Measurements from ENCODE around the gene TBC1D10B.

The TBC1D10B gene

DNA sequence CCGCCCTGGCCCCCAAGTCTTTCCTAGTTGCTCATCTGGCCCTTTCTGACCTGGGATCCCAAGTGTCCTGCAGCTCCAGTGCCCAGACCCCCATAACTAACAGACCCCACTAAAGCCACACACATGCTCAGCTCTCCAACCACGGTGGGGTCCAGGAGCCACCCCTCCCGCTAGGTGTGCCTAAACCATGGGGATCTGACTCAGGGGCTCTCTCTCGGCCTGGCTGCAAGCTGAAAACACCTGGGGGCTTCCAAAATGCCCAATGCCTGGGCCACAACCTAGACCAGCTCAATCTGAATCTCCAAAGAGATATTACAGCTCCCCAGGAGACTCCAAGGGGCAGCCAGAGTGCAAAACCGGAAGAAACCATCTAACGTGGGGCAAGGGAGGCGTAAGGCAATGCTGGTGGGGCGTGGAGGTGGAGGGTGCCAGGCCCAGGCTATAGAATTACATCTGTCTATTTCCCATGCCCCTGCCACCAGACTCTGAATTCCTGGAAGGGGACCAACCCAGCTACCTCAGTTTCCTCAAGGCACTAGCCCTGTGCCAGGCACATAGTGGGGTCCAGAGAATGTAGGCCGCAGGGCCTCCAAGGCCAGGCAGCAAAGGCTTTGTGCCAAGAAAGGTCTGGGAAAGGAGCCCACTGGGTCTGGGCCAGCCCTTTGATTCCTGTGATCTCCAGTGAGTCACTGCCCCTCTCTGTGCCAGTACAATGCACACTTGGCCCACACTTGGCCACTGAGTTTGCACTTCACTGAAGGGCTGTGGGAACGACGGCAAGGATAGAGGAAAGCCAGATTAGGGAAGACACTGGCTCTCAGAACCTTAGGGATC, 18.5 kb downstream of the TBC1D10B start:
- Histone ChIP-seq H3K4me1 (ENCODE audit: low read length) (peaks cover 24% of the 10 kb centered on the region), H2AFZ (ENCODE audit: low read depth, low read length) (no peak overlapping the region), H3K9ac (ENCODE audit: low read length) (no peak overlapping the region), H3K9me3 (ENCODE audit: insufficient read depth, low read length) (no peaks in the 10 kb centered on the region), H3K4me2 (ENCODE audit: low read length) (no peak overlapping the region), H3K27me3 (ENCODE audit: low read depth, low read length) (no peaks in the 10 kb centered on the region), H3K36me3 (replicated peaks; ENCODE audit: low read depth, low read length) (peaks cover 26% of the 10 kb centered on the region), H3K79me2 (ENCODE audit: low read length) (peaks cover 19% of the 10 kb centered on the region), H3K27ac (ENCODE audit: low read length) (no peak overlapping the region), H3K4me3 (ENCODE audit: low read length) (no peak overlapping the region), H4K20me1 (ENCODE audit: insufficient read depth, low read length) (no peaks in the 10 kb centered on the region)
- no peak for TF ChIP-seq EZH2phosphoT487 (IDR thresholded peaks at IDR 0.05; ENCODE audit: low read depth)
- TF ChIP-seq, protein P1, sequence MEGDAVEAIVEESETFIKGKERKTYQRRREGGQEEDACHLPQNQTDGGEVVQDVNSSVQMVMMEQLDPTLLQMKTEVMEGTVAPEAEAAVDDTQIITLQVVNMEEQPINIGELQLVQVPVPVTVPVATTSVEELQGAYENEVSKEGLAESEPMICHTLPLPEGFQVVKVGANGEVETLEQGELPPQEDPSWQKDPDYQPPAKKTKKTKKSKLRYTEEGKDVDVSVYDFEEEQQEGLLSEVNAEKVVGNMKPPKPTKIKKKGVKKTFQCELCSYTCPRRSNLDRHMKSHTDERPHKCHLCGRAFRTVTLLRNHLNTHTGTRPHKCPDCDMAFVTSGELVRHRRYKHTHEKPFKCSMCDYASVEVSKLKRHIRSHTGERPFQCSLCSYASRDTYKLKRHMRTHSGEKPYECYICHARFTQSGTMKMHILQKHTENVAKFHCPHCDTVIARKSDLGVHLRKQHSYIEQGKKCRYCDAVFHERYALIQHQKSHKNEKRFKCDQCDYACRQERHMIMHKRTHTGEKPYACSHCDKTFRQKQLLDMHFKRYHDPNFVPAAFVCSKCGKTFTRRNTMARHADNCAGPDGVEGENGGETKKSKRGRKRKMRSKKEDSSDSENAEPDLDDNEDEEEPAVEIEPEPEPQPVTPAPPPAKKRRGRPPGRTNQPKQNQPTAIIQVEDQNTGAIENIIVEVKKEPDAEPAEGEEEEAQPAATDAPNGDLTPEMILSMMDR (IDR thresholded peaks at IDR 0.05; ENCODE audit: low read depth, low read length): no peak

DNA sequence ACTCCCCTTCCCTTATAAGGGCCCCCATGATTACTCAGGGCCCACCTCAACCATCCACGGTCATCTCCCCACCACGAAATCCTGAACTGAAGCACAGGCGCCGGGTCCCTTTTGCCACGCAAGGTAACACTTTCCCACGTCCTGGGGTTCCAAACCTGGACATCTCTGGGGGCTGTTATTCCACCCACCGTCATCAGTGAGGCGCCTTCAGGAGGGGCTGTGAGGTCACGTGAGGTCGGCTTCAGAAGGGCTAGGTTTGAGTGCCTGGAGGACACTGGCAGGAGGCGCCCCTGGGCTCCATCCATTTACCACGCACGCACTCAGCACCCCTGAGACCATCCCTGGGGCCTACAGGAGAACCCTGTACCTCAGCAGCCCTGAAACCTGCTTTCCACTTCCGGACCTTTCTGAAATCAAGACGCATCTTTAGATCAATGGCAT, 19.3 kb downstream of the TBC1D10B start:
- Histone ChIP-seq H3K36me3 (replicated peaks; ENCODE audit: low read depth, low read length) (peaks cover 26% of the 10 kb centered on the region), H3K9me3 (ENCODE audit: insufficient read depth, low read length) (no peaks in the 10 kb centered on the region), H2AFZ (ENCODE audit: low read depth, low read length) (no peak overlapping the region), H3K4me3 (ENCODE audit: low read length) (no peak overlapping the region), H3K27ac (ENCODE audit: low read length) (no peak overlapping the region), H3K9ac (ENCODE audit: low read length) (no peak overlapping the region), H3K27me3 (ENCODE audit: low read depth, low read length) (no peaks in the 10 kb centered on the region), H3K4me2 (ENCODE audit: low read length) (no peak overlapping the region), H4K20me1 (ENCODE audit: insufficient read depth, low read length) (no peaks in the 10 kb centered on the region), H3K79me2 (ENCODE audit: low read length) (peaks cover 17% of the 10 kb centered on the region), H3K4me1 (ENCODE audit: low read length) (peaks cover 20% of the 10 kb centered on the region)
- TF ChIP-seq, protein P1 (IDR thresholded peaks at IDR 0.05; ENCODE audit: low read depth, low read length): no peak
- TF ChIP-seq EZH2phosphoT487 (IDR thresholded peaks at IDR 0.05; ENCODE audit: low read depth): no peak

DNA sequence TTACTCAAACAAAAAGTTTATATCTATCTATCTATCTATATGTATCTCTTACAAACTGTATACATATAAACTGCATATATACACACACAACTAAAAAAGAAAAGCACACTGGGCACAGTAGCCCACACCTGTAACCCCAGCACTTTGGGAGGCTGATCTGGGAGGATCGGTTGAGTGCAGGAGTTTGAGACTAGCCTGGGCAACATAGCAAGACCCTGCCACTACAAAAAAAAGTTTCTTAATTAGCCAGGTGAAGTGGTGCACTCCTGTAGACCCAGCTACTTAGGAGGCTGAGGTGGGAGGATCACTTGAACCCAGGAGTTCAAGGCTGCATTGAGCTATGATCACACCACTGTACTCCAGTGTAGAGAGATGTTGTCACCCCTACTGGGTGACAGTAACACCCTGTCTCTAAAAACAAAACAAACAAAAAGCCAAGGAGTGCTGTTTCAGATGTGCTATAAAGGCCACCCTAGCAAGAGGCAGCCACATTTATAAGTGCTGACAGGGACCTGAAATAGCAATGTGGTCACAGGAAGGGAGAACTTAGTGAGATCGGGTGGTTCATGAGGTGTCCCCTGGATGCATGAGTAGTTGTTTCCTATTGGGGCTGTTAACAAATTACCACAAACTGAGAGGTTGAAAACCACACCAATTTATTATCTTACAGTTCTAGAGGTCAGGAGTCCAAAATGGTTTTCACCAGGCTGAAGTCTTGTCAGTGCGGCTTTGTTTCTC, 20.0 kb downstream of the TBC1D10B start:
- Histone ChIP-seq H3K27ac (ENCODE audit: low read length) (no peak overlapping the region), H2AFZ (ENCODE audit: low read depth, low read length) (no peak overlapping the region), H3K9ac (ENCODE audit: low read length) (no peak overlapping the region), H3K79me2 (ENCODE audit: low read length) (peaks cover 17% of the 10 kb centered on the region), H3K27me3 (ENCODE audit: low read depth, low read length) (no peaks in the 10 kb centered on the region), H3K4me3 (ENCODE audit: low read length) (no peak overlapping the region), H3K4me2 (ENCODE audit: low read length) (no peak overlapping the region), H3K36me3 (replicated peaks; ENCODE audit: low read depth, low read length) (peaks cover 26% of the 10 kb centered on the region), H3K4me1 (ENCODE audit: low read length) (peaks cover 16% of the 10 kb centered on the region), H4K20me1 (ENCODE audit: insufficient read depth, low read length) (no peaks in the 10 kb centered on the region), H3K9me3 (ENCODE audit: insufficient read depth, low read length) (no peaks in the 10 kb centered on the region)
- TF ChIP-seq, protein P1 (IDR thresholded peaks at IDR 0.05; ENCODE audit: low read depth, low read length): no peak

DNA sequence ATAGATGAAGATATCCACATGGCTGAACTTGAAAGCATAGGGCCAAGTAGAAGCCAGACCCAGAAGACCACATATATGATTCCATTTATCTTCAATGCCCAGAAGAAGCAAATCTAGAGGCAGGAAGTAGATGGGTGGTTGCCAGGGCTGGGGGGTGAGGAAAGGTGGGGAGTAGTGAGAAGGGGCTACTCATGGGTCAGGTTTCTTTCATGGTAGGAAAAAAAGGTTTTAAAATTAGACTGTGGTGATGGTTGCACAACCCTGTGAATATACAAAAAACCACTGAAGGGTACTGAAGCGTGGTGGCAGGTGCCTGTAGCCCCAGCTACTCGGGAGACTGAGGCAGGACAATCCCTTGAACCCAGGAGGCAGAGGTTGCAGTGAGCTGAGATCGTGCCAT, 20.6 kb downstream of the TBC1D10B start:
- no peaks in the 10 kb centered on the region for H3K9me3 ChIP-seq (ENCODE audit: insufficient read depth, low read length)
- H3K4me2 ChIP-seq (ENCODE audit: low read length): no peak overlapping the region
- H3K4me1 ChIP-seq (ENCODE audit: low read length): peaks cover 16% of the 10 kb centered on the region
- H4K20me1 ChIP-seq (ENCODE audit: insufficient read depth, low read length): no peaks in the 10 kb centered on the region
- no peak overlapping the region for H2AFZ ChIP-seq (ENCODE audit: low read depth, low read length)
- H3K36me3 ChIP-seq (replicated peaks; ENCODE audit: low read depth, low read length): peaks cover 26% of the 10 kb centered on the region
- H3K27ac ChIP-seq (ENCODE audit: low read length): no peak overlapping the region
- H3K9ac ChIP-seq (ENCODE audit: low read length): no peak overlapping the region
- H3K27me3 ChIP-seq (ENCODE audit: low read depth, low read length): no peaks in the 10 kb centered on the region
- peaks cover 13% of the 10 kb centered on the region for H3K79me2 ChIP-seq (ENCODE audit: low read length)
- no peak overlapping the region for H3K4me3 ChIP-seq (ENCODE audit: low read length)
- TF ChIP-seq, protein P1 (IDR thresholded peaks at IDR 0.05; ENCODE audit: low read depth, low read length): no peak
- TF ChIP-seq EZH2phosphoT487 (IDR thresholded peaks at IDR 0.05; ENCODE audit: low read depth): no peak

Data from OCI-LY3 (cell line).